H9 (cell line): ENCODE results near the gene PRUNE1. TPM values are rescaled to one million over a fixed set of nuclear protein-coding genes. Genes with fewer than 3 reads are reported as not detected.

Source experiments
- DNase-seq: peaks from one replicate; pipeline ENCODE4 v3.0.0-alpha.2; 2017
- H2AFZ ChIP-seq: one replicate; pipeline ENCODE4 v1.6.1; 2013; ENCODE audit warnings: mild to moderate bottlenecking, low read length, control low read depth, moderate library complexity
- H2AK5ac ChIP-seq: 2 replicates; pipeline ENCODE4 v1.6.1; 2013; ENCODE audit warnings: low read length, control low read depth, mixed read lengths; ENCODE audit not compliant: insufficient read length
- H2BK120ac ChIP-seq: one replicate; pipeline ENCODE4 v1.6.1; 2013; ENCODE audit warnings: low read depth, mild to moderate bottlenecking, low read length, control low read depth, inconsistent platforms; ENCODE audit not compliant: poor library complexity, severe bottlenecking
- H2BK12ac ChIP-seq: 2 replicates; pipeline ENCODE4 v1.6.1; 2013; ENCODE audit warnings: low read length, control low read depth, mixed read lengths, low read depth; ENCODE audit not compliant: insufficient read length
- H2BK15ac ChIP-seq: 2 replicates; pipeline ENCODE4 v1.6.1; 2013; ENCODE audit warnings: low read depth, low read length, control low read depth
- H2BK20ac ChIP-seq: one replicate; pipeline ENCODE4 v1.6.1; 2013; ENCODE audit warnings: low read depth, mild to moderate bottlenecking, low read length, control low read depth, inconsistent platforms; ENCODE audit not compliant: poor library complexity, severe bottlenecking
- H2BK5ac ChIP-seq: 2 replicates; pipeline ENCODE4 v1.6.1; 2013; ENCODE audit warnings: low read length, control low read depth, mixed read lengths; ENCODE audit not compliant: insufficient read length
- H3K14ac ChIP-seq: 2 replicates; pipeline ENCODE4 v1.6.1; 2013; ENCODE audit warnings: low read length, control low read depth; ENCODE audit not compliant: insufficient read depth
- H3K18ac ChIP-seq: 2 replicates; pipeline ENCODE4 v1.6.1; 2013; ENCODE audit warnings: low read depth, mild to moderate bottlenecking, mixed read lengths, low read length, control low read depth; ENCODE audit not compliant: insufficient read length
- H3K23ac ChIP-seq: 2 replicates; pipeline ENCODE4 v1.6.1; 2013; ENCODE audit warnings: low read length, control low read depth, mixed read lengths, low read depth; ENCODE audit not compliant: insufficient read length
- H3K23me2 ChIP-seq: 2 replicates; pipeline ENCODE4 v1.6.1; 2013; ENCODE audit warnings: low read depth, mild to moderate bottlenecking, mixed read lengths, low read length, control low read depth; ENCODE audit not compliant: insufficient read length, poor library complexity, severe bottlenecking
- H3K27ac ChIP-seq: 2 replicates; pipeline ENCODE4 v1.5.1; 2013; ENCODE audit warnings: low read length, control low read depth, mixed read lengths, low read depth; ENCODE audit not compliant: insufficient read length
- H3K27me3 ChIP-seq: 2 replicates; pipeline ENCODE4 v1.6.1; 2013; ENCODE audit warnings: low read length, control low read depth, inconsistent platforms; ENCODE audit not compliant: insufficient read depth
- H3K4ac ChIP-seq: 2 replicates; pipeline ENCODE4 v1.6.1; 2013; ENCODE audit warnings: low read depth, mild to moderate bottlenecking, control low read depth, inconsistent platforms, low read length, moderate library complexity
- H3K4me1 ChIP-seq: 2 replicates; pipeline ENCODE4 v1.6.1; 2013; ENCODE audit warnings: low read length, control low read depth, inconsistent platforms; ENCODE audit not compliant: insufficient read depth
- H3K4me2 ChIP-seq: 2 replicates; pipeline ENCODE4 v1.6.1; 2013; ENCODE audit warnings: low read length, control low read depth, mixed read lengths; ENCODE audit not compliant: insufficient read length, insufficient read depth
- H3K56ac ChIP-seq: 2 replicates; pipeline ENCODE4 v1.6.1; 2013; ENCODE audit warnings: low read depth, mild to moderate bottlenecking, mixed read lengths, low read length, control low read depth; ENCODE audit not compliant: insufficient read length
- H3K79me1 ChIP-seq: 2 replicates; pipeline ENCODE4 v1.6.1; 2013; ENCODE audit warnings: low read depth, mild to moderate bottlenecking, moderate library complexity, low read length, control low read depth, inconsistent platforms; ENCODE audit not compliant: insufficient read depth, poor library complexity, severe bottlenecking
- H3K79me2 ChIP-seq: 2 replicates; pipeline ENCODE4 v1.6.1; 2013; ENCODE audit warnings: low read length, control low read depth, inconsistent platforms; ENCODE audit not compliant: insufficient read depth
- H3K9ac ChIP-seq: 2 replicates; pipeline ENCODE4 v1.6.1; 2013; ENCODE audit warnings: low read length, control low read depth, mixed read lengths; ENCODE audit not compliant: insufficient read length; ENCODE audit errors: extremely low read depth
- H3K9me3 ChIP-seq: one replicate; pipeline ENCODE4 v1.6.1; 2013; ENCODE audit warnings: low read depth, low read length, inconsistent platforms; ENCODE audit not compliant: control insufficient read depth
- H3T11ph ChIP-seq: one replicate; pipeline ENCODE4 v1.6.1; 2013; ENCODE audit warnings: mild to moderate bottlenecking, low read length, control low read depth, inconsistent platforms
- H4K20me1 ChIP-seq: one replicate; pipeline ENCODE4 v1.6.1; 2013; ENCODE audit not compliant: control insufficient read depth, insufficient read length, insufficient read depth
- H4K5ac ChIP-seq: 2 replicates; pipeline ENCODE4 v1.6.1; 2013; ENCODE audit warnings: low read depth, mild to moderate bottlenecking, mixed read lengths, low read length, control low read depth; ENCODE audit not compliant: insufficient read length
- H4K8ac ChIP-seq: replicated peaks from 2 replicates; pipeline ENCODE4 v1.6.1; 2013; ENCODE audit warnings: low read length, control low read depth, mixed read lengths, low read depth; ENCODE audit not compliant: insufficient read length
- H4K91ac ChIP-seq: 2 replicates; pipeline ENCODE4 v1.6.1; 2013; ENCODE audit warnings: low read depth, mild to moderate bottlenecking, moderate library complexity, mixed read lengths, low read length, control low read depth; ENCODE audit not compliant: insufficient read length
- H3K27ac Mint-ChIP-seq, 3 experiments: 2 replicates in 2 of 3; 3 replicates in 1 of 3; pipeline ENCODE4 v1.8.0; 2020 to 2021; ENCODE audit warnings: mixed read lengths in 3 of 3, mild to moderate bottlenecking in 1 of 3, moderate library complexity in 1 of 3
- H3K27me3 Mint-ChIP-seq: 2 replicates; pipeline ENCODE4 v1.8.0; 2021; ENCODE audit warnings: low read depth, mild to moderate bottlenecking, moderate library complexity, mixed read lengths
- H3K36me3 Mint-ChIP-seq, 3 experiments: 2 replicates in 2 of 3; 3 replicates in 1 of 3; pipeline ENCODE4 v1.8.0; 2020 to 2021; ENCODE audit warnings: low read depth in 3 of 3, mixed read lengths in 3 of 3; ENCODE audit not compliant: insufficient read depth in 1 of 3
- H3K4me1 Mint-ChIP-seq, 2 experiments: 2 replicates each; pipeline ENCODE4 v1.8.0; 2020; ENCODE audit warnings: mixed read lengths in 2 of 2
- H3K4me3 Mint-ChIP-seq, 2 experiments: 2 replicates in 1 of 2; 3 replicates in 1 of 2; pipeline ENCODE4 v1.8.0; 2020 to 2021; ENCODE audit warnings: mild to moderate bottlenecking in 2 of 2, mixed read lengths in 2 of 2, moderate library complexity in 1 of 2
- H3K9me3 Mint-ChIP-seq, 2 experiments: 2 replicates in 1 of 2; 3 replicates in 1 of 2; pipeline ENCODE4 v1.8.0; 2020; ENCODE audit warnings: mild to moderate bottlenecking in 2 of 2, mixed read lengths in 2 of 2, moderate library complexity in 1 of 2
- CTCF ChIP-seq: fragments of 200-600 bp; sonication (generic); conservative IDR thresholded peaks from 3 replicates; pipeline ENCODE4 v1.8.0; 2021; ENCODE audit warnings: antibody characterized with exemption, mild to moderate bottlenecking
- WGBS: extraction: QIAGEN DNeasy Blood & Tissue Kit; methylation state at CpG from one replicate; pipeline ENCODE4 v1.1.7; 2013; ENCODE audit warnings: missing lambda C conversion rate, low lambda C conversion rate, mixed read lengths; ENCODE audit not compliant: insufficient read length; ENCODE audit errors: extremely low coverage; 5-methylcytosine and 5-hydroxymethylcytosine counted together
- total RNA-seq: library from RNA; stranded (reverse); gene quantifications from 2 replicates; pipeline ENCODE4 v1.2.1, GENCODE V29; 2021

Gene PRUNE1
- total RNA-seq, 1 experiment from 2014 or later: 22.3 TPM

- H4K8ac ChIP-seq: no peak overlapping the region
- no peaks in the 10 kb centered on the region for H3K9me3 ChIP-seq
- peaks cover 13% of the 10 kb centered on the region for H3K23me2 ChIP-seq
- H2AFZ ChIP-seq: no peak overlapping the region
- H3K56ac ChIP-seq: no peak overlapping the region
- H3K27ac ChIP-seq: peak overlapping the region; percentile 4
- peak overlapping the region; percentile 97 for H2BK120ac ChIP-seq
- Mint-ChIP-seq H3K27ac (peak overlapping the region; percentile 12 to 97 (median 96); a peak in 6 of 7 replicates), H3K4me3 (peak overlapping the region; percentile 97 to 99), H3K27me3 (no peaks in the 10 kb centered on the region; the same call in 1 of the 2 replicates), H3K9me3 (no peaks in the 10 kb centered on the region; a peak in 2 of 5 replicates), H3K4me1 (peaks cover 35 to 41% of the 10 kb centered on the region in 2 experiments), H3K36me3 (no peaks in the 10 kb centered on the region; a peak in 1 of 7 replicates)
- peak overlapping the region; percentile 64 for H2BK12ac ChIP-seq
- H3K4ac ChIP-seq: peak overlapping the region; percentile 78; the same call in 1 of the 2 replicates
- H2BK5ac ChIP-seq: no peak overlapping the region
- DNase-seq: no peak
- H3K4me1 ChIP-seq: peaks cover 5% of the 10 kb centered on the region; the same call in 1 of the 2 replicates
- no CpG with 5 or more reads among the region's 4 CpGs for WGBS
- H3K14ac ChIP-seq: peak overlapping the region; percentile 82; the same call in 1 of the 2 replicates
- H3K18ac ChIP-seq: peak overlapping the region; percentile 71
- no peaks in the 10 kb centered on the region for H4K20me1 ChIP-seq
- no peaks in the 10 kb centered on the region; the same call in 1 of the 2 replicates for H3K79me2 ChIP-seq
- H4K5ac ChIP-seq: no peak overlapping the region
- no peak overlapping the region for H3K9ac ChIP-seq
- H4K91ac ChIP-seq: no peak overlapping the region
- H3K27me3 ChIP-seq: no peaks in the 10 kb centered on the region
- H2BK20ac ChIP-seq: peak overlapping the region; percentile 33
- no peaks in the 10 kb centered on the region for H3K79me1 ChIP-seq
- peak overlapping the region; percentile 77 for H3K4me2 ChIP-seq
- no peak overlapping the region for H2BK15ac ChIP-seq
- H3K23ac ChIP-seq: no peak overlapping the region
- TF ChIP-seq CTCF: no peak
- H2AK5ac ChIP-seq: no peak overlapping the region
- peak overlapping the region; percentile 92 for H3T11ph ChIP-seq
These were observed 401 bp upstream of the PRUNE1 start for GRCh38 chr1:151007853-151008243.
